ENCODE measurements around the gene RPAP3.

The RPAP3 gene

DNA sequence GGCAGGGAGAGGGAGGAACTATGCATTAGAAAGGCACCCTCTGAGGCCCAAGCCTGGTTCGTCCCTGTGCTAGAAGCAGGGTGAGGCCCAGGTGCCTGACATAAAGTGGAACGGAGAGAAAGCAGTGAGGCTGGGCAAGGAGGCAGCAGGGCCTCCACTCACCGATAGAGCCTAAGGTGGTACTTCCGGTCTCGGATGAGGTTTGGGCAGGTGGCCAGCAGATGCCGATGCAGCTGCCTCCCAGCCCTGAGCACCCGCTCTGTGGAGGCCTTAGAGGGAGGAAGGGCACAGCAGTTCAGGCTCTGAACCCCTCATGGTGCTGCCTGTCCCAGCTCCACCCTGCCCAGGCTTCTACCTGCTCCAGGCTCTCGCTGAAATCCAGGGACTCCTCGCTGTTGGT lies 45.7 kb upstream of the RPAP3 start:
- TF ChIP-seq CTCF (IDR thresholded peaks at IDR 0.05), result no peak
- no peak for DNase-seq (ENCODE audit: low spot score)
- Histone ChIP-seq H3K27ac (no peak overlapping the region), H3K4me3 (no peak overlapping the region)

GRCh38 chr12:47750916-47751470 lies 45.2 kb upstream of the RPAP3 start:
- Histone ChIP-seq H3K4me3 (no peak overlapping the region), H3K27ac (no peak overlapping the region)
- no peak for TF ChIP-seq CTCF (IDR thresholded peaks at IDR 0.05)
- no peak for DNase-seq (ENCODE audit: low spot score)

GRCh38 chr12:47750229-47750798 lies 44.5 kb upstream of the RPAP3 start:
- no peak for DNase-seq (ENCODE audit: low spot score)
- no peak overlapping the region for H3K27ac ChIP-seq
- H3K4me3 ChIP-seq, result no peak overlapping the region
- TF ChIP-seq CTCF (IDR thresholded peaks at IDR 0.05), result no peak

DNA sequence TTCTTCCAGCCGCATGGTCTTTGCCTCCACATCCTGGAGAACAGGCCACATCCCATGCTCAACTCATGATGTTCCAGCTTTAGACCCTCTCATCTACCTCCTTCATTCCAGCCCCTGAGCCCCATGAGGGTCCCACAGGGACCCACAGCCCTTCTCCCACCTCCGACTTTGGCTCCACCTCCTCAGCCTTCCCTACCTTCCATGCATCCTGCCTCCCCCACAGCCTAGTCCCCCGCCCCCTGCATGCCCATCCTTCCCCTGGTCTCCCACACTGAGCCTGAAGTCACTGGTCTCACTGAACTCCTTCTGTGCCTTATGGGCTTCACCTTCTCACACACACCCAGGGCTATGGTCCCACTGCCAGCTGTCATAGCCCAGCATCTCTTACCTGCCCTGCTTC lies 43.1 kb upstream of the RPAP3 start:
- TF ChIP-seq CTCF (IDR thresholded peaks at IDR 0.05), result no peak
- no peak overlapping the region for H3K4me3 ChIP-seq
- no peak for DNase-seq (ENCODE audit: low spot score)
- H3K27ac ChIP-seq, result no peak overlapping the region

GRCh38 chr12:47748507-47748828 lies 42.6 kb upstream of the RPAP3 start:
- no peak for DNase-seq (ENCODE audit: low spot score)
- Histone ChIP-seq H3K27ac (no peak overlapping the region), H3K4me3 (no peak overlapping the region)
- no peak for TF ChIP-seq CTCF (IDR thresholded peaks at IDR 0.05)

- Histone ChIP-seq H3K27ac (no peak overlapping the region), H3K4me3 (no peak overlapping the region)
- DNase-seq (ENCODE audit: low spot score), result no peak
- TF ChIP-seq CTCF (IDR thresholded peaks at IDR 0.05), result no peak
These were observed 42.0 kb upstream of the RPAP3 start for GRCh38 chr12:47747596-47748506.

- H3K27ac ChIP-seq, result no peak overlapping the region
- DNase-seq (ENCODE audit: low spot score), result no peak
- no peak for TF ChIP-seq CTCF (IDR thresholded peaks at IDR 0.05)
- H3K4me3 ChIP-seq, result no peak overlapping the region
These were observed 41.3 kb upstream of the RPAP3 start for GRCh38 chr12:47747126-47747525.
